Measurements from ENCODE around the gene MAPRE2. TPM values are rescaled to one million over a fixed set of nuclear protein-coding genes. Genes with fewer than 3 reads are reported as not detected.
A peak's percentile ranks its signal among the peaks of the same experiment; 100 is the strongest.

The MAPRE2 gene
- total and polyA plus RNA-seq, 9 donors, result 16.2 to 59.9 (median 27.8) TPM

DNA sequence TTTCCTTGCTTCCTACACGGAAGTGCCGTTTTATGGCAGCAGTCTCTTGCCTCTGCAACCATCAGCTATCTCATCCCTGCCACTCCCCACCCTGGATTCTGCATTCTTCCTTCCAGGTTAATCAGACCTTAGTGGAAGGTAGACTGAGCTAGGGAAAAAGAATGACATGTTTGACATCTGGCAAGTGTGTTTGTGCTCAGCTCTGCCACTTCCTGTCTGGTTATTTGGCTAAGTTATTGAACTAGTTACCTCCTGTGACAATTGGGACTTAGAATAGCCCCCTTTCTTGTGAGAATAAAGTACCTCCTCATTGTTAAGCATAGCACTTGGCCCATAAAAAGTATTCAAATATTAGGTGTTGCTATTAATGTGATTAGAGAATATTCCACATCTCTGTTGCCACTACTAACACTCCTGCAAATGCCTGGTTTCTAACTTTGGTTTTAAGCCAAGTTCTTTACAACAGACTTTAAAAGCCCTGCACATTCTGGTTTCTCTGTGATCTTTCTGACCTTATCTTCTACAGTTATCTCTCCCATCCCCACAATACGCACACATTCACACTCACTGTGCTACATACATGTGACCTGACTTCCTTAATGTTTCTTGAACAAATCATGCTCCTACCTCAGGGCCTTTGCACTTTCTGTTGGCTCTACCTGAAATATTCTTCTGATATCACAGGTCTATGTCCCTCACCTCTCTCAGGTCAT lies 10.8 kb upstream of the MAPRE2 start:
- no peaks in the 10 kb centered on the region for H3K27me3 ChIP-seq
- intact Hi-C loops (cut with DNase I), result no loop called here
- TF ChIP-seq, protein P1, sequence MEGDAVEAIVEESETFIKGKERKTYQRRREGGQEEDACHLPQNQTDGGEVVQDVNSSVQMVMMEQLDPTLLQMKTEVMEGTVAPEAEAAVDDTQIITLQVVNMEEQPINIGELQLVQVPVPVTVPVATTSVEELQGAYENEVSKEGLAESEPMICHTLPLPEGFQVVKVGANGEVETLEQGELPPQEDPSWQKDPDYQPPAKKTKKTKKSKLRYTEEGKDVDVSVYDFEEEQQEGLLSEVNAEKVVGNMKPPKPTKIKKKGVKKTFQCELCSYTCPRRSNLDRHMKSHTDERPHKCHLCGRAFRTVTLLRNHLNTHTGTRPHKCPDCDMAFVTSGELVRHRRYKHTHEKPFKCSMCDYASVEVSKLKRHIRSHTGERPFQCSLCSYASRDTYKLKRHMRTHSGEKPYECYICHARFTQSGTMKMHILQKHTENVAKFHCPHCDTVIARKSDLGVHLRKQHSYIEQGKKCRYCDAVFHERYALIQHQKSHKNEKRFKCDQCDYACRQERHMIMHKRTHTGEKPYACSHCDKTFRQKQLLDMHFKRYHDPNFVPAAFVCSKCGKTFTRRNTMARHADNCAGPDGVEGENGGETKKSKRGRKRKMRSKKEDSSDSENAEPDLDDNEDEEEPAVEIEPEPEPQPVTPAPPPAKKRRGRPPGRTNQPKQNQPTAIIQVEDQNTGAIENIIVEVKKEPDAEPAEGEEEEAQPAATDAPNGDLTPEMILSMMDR (IDR thresholded peaks at IDR 0.05), result no peak
- no peak for TF ChIP-seq EP300 (IDR thresholded peaks at IDR 0.05)
- no peak for TF ChIP-seq POLR2A (IDR thresholded peaks at IDR 0.05)
- H3K9me3 ChIP-seq, result no peaks in the 10 kb centered on the region
- no peaks in the 10 kb centered on the region for H3K4me1 ChIP-seq (ENCODE audit: insufficient read depth)
- H3K4me3 ChIP-seq, result peak overlapping the region; percentile 1
- DNase-seq, result no peak
- no peak overlapping the region for H3K27ac ChIP-seq
- WGBS, 3 donors, result 28 to 32% (median 31%) methylated on average over 3 of the region's 3 CpGs
- H3K36me3 ChIP-seq, result no peaks in the 10 kb centered on the region

DNA sequence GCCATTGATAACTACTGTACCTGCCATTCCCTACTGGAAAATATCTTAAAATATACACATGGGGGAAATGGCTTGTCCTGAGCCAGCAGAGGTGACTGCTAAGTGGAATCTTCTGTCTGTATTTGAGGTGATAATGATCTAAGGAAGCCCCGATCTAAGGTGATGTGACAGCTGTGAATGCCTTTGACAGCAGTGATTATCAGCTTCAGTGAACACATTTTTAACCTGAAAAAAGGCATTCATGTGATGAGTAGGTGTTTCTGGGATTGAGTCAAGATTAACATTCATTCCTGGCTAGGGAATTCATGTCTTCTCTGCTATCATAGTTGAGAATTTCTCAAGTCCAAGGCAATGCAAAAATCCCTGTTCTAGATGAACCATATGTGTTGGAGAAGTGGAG lies 9.1 kb upstream of the MAPRE2 start:
- H3K4me1 ChIP-seq (ENCODE audit: insufficient read depth), result no peaks in the 10 kb centered on the region
- no peaks in the 10 kb centered on the region for H3K9me3 ChIP-seq
- intact Hi-C loops (cut with DNase I), result no loop called here
- no peak overlapping the region for H3K27ac ChIP-seq
- H3K4me3 ChIP-seq, result no peak overlapping the region
- TF ChIP-seq POLR2A (IDR thresholded peaks at IDR 0.05) (no peak), EP300 (IDR thresholded peaks at IDR 0.05) (no peak)
- TF ChIP-seq, protein P1 (IDR thresholded peaks at IDR 0.05), result no peak
- no peaks in the 10 kb centered on the region for H3K36me3 ChIP-seq
- no peak for DNase-seq
- WGBS, 3 donors, result 48 to 71% (median 67%) methylated on average over 1 of the region's 1 CpG
- H3K27me3 ChIP-seq, result no peaks in the 10 kb centered on the region

DNA sequence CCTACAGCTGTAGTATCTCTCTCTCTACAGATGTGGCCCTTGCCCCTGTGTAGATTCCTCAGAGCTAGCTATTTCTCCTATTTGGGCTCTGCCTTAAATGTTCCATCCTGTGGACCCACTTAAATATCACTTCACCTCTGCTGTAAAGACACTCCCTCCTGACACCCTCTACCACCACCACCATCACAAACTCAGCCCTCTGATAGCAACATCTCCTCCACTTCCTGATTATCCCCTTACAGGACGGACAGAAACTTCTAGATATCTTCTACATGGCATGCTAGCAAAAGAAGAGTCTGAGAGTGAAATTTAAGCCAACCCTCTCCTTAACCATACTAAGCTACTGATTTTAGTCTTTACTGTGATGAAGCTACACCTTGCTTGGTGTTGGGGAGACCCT lies 3.2 kb upstream of the MAPRE2 start:
- no peak overlapping the region for H3K4me3 ChIP-seq
- H3K9me3 ChIP-seq, result no peaks in the 10 kb centered on the region
- TF ChIP-seq, protein P1 (IDR thresholded peaks at IDR 0.05), result no peak
- TF ChIP-seq EP300 (IDR thresholded peaks at IDR 0.05) (no peak), POLR2A (IDR thresholded peaks at IDR 0.05) (no peak)
- no peaks in the 10 kb centered on the region for H3K36me3 ChIP-seq
- H3K27ac ChIP-seq, result no peak overlapping the region
- intact Hi-C loops (cut with DNase I), result no loop called here
- H3K27me3 ChIP-seq, result no peaks in the 10 kb centered on the region
- no peak for DNase-seq
- no peaks in the 10 kb centered on the region for H3K4me1 ChIP-seq (ENCODE audit: insufficient read depth)
- WGBS, 3 donors, result 84 to 89% (median 86%) methylated on average over 1 of the region's 1 CpG

DNA sequence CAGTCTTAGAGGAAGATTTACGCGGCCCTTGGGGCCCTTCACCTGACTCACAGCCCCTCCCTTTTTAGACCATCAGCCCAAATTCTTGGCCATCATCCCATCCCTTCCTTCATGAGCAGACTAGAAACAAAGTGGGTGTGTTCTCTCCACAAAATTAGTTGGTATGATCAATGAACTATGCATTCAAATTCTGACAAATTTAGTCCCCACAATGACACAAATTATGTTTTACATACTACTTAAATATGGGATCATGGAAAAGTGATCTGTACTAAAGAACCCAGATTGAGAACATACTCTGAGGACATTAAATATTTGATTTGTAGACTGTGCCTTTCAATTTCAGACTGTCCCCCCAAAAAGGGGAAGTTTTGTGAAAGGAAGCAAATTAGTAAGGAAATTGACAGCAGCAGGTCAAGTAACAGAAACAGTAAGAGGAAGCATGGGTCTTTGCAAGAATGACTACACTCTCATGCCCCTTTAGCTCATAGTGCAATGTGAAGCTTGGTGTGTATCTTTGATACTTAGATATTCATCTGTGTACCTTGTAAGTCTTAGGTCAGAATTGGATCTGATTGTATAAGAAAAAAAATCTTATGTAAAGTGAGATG lies 2.2 kb upstream of the MAPRE2 start:
- Histone ChIP-seq H3K36me3 (no peaks in the 10 kb centered on the region), H3K9me3 (no peaks in the 10 kb centered on the region), H3K27me3 (no peaks in the 10 kb centered on the region), H3K27ac (no peak overlapping the region), H3K4me1 (ENCODE audit: insufficient read depth) (no peaks in the 10 kb centered on the region), H3K4me3 (no peak overlapping the region)
- WGBS, 3 donors, result 90 to 96% (median 92%) methylated on average over 2 of the region's 2 CpGs
- TF ChIP-seq POLR2A (IDR thresholded peaks at IDR 0.05) (no peak), EP300 (IDR thresholded peaks at IDR 0.05) (no peak)
- TF ChIP-seq, protein P1 (IDR thresholded peaks at IDR 0.05), result no peak
- DNase-seq, result no peak
- intact Hi-C loops (cut with DNase I), result no loop called here
